Activated CD4-positive, alpha-beta T cell treated with anti-CD3 and anti-CD28 coated beads, Interleukin-2, amount 10 ng/mL, durations not matched to agents 24 days and 14 days (primary cell): ENCODE measurements around the gene PRDX6. TPM values are rescaled to one million over a fixed set of nuclear protein-coding genes. Genes with fewer than 3 reads are reported as not detected.

Source experiments
- DNase-seq: peaks from one replicate; pipeline ENCODE4 v3.0.0; 2022
- H3K27ac Mint-ChIP-seq: one replicate; pipeline ENCODE4 v1.8.0; 2022; ENCODE audit warnings: mild to moderate bottlenecking, mixed read lengths
- H3K27me3 Mint-ChIP-seq: one replicate; pipeline ENCODE4 v1.8.0; 2022; ENCODE audit warnings: mixed read lengths
- H3K36me3 Mint-ChIP-seq: one replicate; pipeline ENCODE4 v1.8.0; 2022; ENCODE audit warnings: low read depth, mild to moderate bottlenecking, mixed read lengths
- H3K4me1 Mint-ChIP-seq: one replicate; pipeline ENCODE4 v1.8.0; 2021; ENCODE audit warnings: mixed read lengths
- H3K4me3 Mint-ChIP-seq: one replicate; pipeline ENCODE4 v1.8.0; 2022; ENCODE audit warnings: mild to moderate bottlenecking, moderate library complexity, mixed read lengths
- H3K9me3 Mint-ChIP-seq: one replicate; pipeline ENCODE4 v1.8.0; 2021; ENCODE audit warnings: mixed read lengths
- intact Hi-C: fragments of 100-400 bp; cut with micrococcal nuclease; formaldehyde crosslinking; loops from one replicate; pipeline ENCODE4 v1.15.1; 2023
- total RNA-seq: library from RNA; stranded (reverse); gene quantifications from 2 replicates; pipeline ENCODE4 v1.2.3, GENCODE V29; 2022

PRDX6 gene
- total RNA-seq, 1 donor from 2014 or later: 131 TPM

GRCh38 chr1:173520799-173521198 lies 43.7 kb downstream of the PRDX6 start:
- no peak for DNase-seq
- H3K4me1 Mint-ChIP-seq: peaks cover 4% of the 10 kb centered on the region
- H3K4me3 Mint-ChIP-seq: no peak overlapping the region
- no peaks in the 10 kb centered on the region for H3K9me3 Mint-ChIP-seq
- H3K27ac Mint-ChIP-seq: no peak overlapping the region
- no peaks in the 10 kb centered on the region for H3K36me3 Mint-ChIP-seq
- H3K27me3 Mint-ChIP-seq: no peaks in the 10 kb centered on the region
- intact Hi-C loops: no loop called here

- no peak overlapping the region for H3K27ac Mint-ChIP-seq
- peaks cover 1% of the 10 kb centered on the region for H3K4me1 Mint-ChIP-seq
- DNase-seq: no peak
- intact Hi-C loops: no loop called here
- no peak overlapping the region for H3K4me3 Mint-ChIP-seq
- H3K27me3 Mint-ChIP-seq: peaks cover 2% of the 10 kb centered on the region
- no peaks in the 10 kb centered on the region for H3K36me3 Mint-ChIP-seq
- H3K9me3 Mint-ChIP-seq: no peaks in the 10 kb centered on the region
Measured at GRCh38 chr1:173523329-173523728, 46.2 kb downstream of the PRDX6 start.

- DNase-seq: no peak
- Mint-ChIP-seq H3K36me3 (no peaks in the 10 kb centered on the region), H3K4me1 (no peaks in the 10 kb centered on the region), H3K4me3 (no peak overlapping the region), H3K27me3 (peaks cover 2% of the 10 kb centered on the region), H3K9me3 (no peaks in the 10 kb centered on the region), H3K27ac (no peak overlapping the region)
- intact Hi-C loops: no loop called here
Measured at GRCh38 chr1:173525926-173526325, 48.8 kb downstream of the PRDX6 start.

GRCh38 chr1:173527151-173527826 lies 50.2 kb downstream of the PRDX6 start:
- H3K36me3 Mint-ChIP-seq: no peaks in the 10 kb centered on the region
- no peak overlapping the region for H3K4me3 Mint-ChIP-seq
- intact Hi-C loops: no loop called here
- H3K27me3 Mint-ChIP-seq: peaks cover 2% of the 10 kb centered on the region
- DNase-seq: no peak
- peaks cover 3% of the 10 kb centered on the region for H3K4me1 Mint-ChIP-seq
- no peaks in the 10 kb centered on the region for H3K9me3 Mint-ChIP-seq
- H3K27ac Mint-ChIP-seq: no peak overlapping the region

GRCh38 chr1:173529106-173529505 lies 52.0 kb downstream of the PRDX6 start:
- H3K4me1 Mint-ChIP-seq: peaks cover 3% of the 10 kb centered on the region
- H3K27me3 Mint-ChIP-seq: peaks cover 2% of the 10 kb centered on the region
- intact Hi-C loops: no loop called here
- DNase-seq: no peak
- H3K27ac Mint-ChIP-seq: no peak overlapping the region
- no peak overlapping the region for H3K4me3 Mint-ChIP-seq
- H3K9me3 Mint-ChIP-seq: no peaks in the 10 kb centered on the region
- H3K36me3 Mint-ChIP-seq: no peaks in the 10 kb centered on the region

GRCh38 chr1:173530795-173531693 lies 53.9 kb downstream of the PRDX6 start:
- H3K9me3 Mint-ChIP-seq: no peaks in the 10 kb centered on the region
- H3K27me3 Mint-ChIP-seq: peaks cover 2% of the 10 kb centered on the region
- H3K4me1 Mint-ChIP-seq: peaks cover 3% of the 10 kb centered on the region
- H3K27ac Mint-ChIP-seq: no peak overlapping the region
- intact Hi-C loops: no loop called here
- no peak overlapping the region for H3K4me3 Mint-ChIP-seq
- DNase-seq: no peak
- no peaks in the 10 kb centered on the region for H3K36me3 Mint-ChIP-seq

GRCh38 chr1:173532237-173532636 lies 55.1 kb downstream of the PRDX6 start:
- no peak overlapping the region for H3K27ac Mint-ChIP-seq

GRCh38 chr1:173536223-173536622 lies 59.1 kb downstream of the PRDX6 start:
- H3K4me1 Mint-ChIP-seq: peaks cover 3% of the 10 kb centered on the region
- H3K4me3 Mint-ChIP-seq: no peak overlapping the region

More at GRCh38 chr1:173532237-173532636, 55.1 kb downstream of the PRDX6 start:
- DNase-seq: no peak
- H3K4me1 Mint-ChIP-seq: peaks cover 3% of the 10 kb centered on the region
- no peaks in the 10 kb centered on the region for H3K27me3 Mint-ChIP-seq
- H3K9me3 Mint-ChIP-seq: no peaks in the 10 kb centered on the region
- H3K4me3 Mint-ChIP-seq: no peak overlapping the region
- intact Hi-C loops: no loop called here
- H3K36me3 Mint-ChIP-seq: no peaks in the 10 kb centered on the region

More at GRCh38 chr1:173536223-173536622, 59.1 kb downstream of the PRDX6 start:
- H3K9me3 Mint-ChIP-seq: peaks cover 9% of the 10 kb centered on the region
- peaks cover 5% of the 10 kb centered on the region for H3K27me3 Mint-ChIP-seq
- H3K36me3 Mint-ChIP-seq: no peaks in the 10 kb centered on the region
- no peak overlapping the region for H3K27ac Mint-ChIP-seq
- DNase-seq: no peak
- intact Hi-C loops: no loop called here

Other genes starting within 250 kb of the PRDX6 start
- not detected in 2 replicates for gene SLC9C2, start 125.7 kb downstream of the PRDX6 start, total RNA-seq
- not detected in 2 replicates for gene TEX50, start 158.0 kb downstream of the PRDX6 start, total RNA-seq
- not detected in 2 replicates for gene ANKRD45, start 192.5 kb downstream of the PRDX6 start, total RNA-seq
- 15.4 and 17.1 TPM in 2 replicates for gene KLHL20, start 237.6 kb downstream of the PRDX6 start, total RNA-seq